Non-pigmented ciliary epithelial cell (primary cell): ENCODE data around the gene LMF2.

Experiments
- DNase-seq: peaks from one replicate; pipeline ENCODE4 v3.0.0-alpha.2; 2010; ENCODE audit warnings: low read depth

Gene LMF2

GRCh38 chr22:50504369-50505211, 2.9 kb downstream of the LMF2 start:
- no peak for DNase-seq

- no peak for DNase-seq
Observed at GRCh38 chr22:50503475-50504145, 3.9 kb downstream of the LMF2 start.

GRCh38 chr22:50502628-50503474, 4.7 kb downstream of the LMF2 start:
- no peak for DNase-seq

DNA sequence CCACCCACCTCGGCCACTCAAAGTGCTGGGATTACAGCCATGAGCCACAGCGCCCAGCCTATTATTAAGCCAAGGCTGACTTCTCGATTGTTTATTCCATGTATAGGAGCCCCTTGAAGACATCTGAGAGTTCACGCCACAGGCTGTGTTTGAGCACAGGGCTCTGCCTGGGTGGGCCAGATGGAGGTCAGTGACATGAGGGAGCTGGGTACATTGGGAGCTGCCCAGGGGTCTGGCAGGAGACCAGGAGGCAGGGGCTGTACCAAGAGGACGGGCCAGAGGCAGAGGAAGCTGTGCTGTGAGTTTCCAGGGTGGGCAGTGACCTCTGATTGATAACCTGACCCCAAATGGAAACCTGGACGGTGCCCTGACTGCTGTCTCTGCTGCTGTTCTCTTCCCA, 5.4 kb downstream of the LMF2 start:
- no peak for DNase-seq

DNA sequence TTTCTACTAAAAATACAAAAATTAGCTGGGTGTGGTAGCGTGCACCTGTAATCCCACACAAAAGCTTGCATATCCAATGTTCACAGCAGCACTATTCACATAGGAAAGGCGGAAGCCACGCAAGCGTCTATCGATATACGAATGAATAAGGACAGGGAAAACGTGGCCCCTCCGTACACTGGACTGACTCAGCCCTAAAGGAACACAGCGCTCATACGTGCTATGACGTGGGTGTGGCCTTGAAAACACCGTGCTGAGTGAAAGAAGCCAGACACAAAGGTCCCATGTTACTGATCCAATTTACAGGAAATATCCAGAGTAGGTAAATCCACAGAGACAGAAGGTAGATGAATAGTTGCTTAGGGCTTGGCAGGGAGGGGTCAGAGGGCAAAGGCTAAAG, 7.0 kb downstream of the LMF2 start:
- DNase-seq: no peak

DNA sequence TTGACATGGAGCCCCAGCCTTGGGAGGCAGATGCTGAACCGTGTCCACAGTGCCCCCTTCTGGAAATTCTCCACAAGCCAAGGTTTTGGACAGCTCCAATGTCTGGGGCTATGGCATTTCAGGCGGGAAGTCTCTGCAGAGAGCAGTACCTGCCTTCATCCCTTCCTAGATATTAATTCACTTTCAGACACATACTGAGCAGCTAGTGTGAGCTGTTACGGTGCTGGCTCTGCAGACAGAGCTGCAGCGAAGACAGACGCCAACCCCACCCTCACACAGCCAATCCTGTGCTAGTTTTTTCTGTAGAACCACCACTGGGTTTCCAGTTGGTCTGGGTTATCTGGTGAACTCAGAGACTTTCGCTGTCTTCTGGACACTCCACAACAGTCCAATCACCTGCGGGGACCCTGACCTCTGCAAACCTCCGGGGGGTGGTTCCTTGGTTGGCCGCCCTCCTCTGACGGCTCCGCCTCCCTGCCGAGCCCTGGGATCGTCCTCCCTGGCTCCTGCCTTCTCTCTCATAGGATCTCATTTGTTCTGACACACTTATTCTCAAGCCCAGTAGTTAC, 9.1 kb downstream of the LMF2 start:
- DNase-seq: no peak

DNA sequence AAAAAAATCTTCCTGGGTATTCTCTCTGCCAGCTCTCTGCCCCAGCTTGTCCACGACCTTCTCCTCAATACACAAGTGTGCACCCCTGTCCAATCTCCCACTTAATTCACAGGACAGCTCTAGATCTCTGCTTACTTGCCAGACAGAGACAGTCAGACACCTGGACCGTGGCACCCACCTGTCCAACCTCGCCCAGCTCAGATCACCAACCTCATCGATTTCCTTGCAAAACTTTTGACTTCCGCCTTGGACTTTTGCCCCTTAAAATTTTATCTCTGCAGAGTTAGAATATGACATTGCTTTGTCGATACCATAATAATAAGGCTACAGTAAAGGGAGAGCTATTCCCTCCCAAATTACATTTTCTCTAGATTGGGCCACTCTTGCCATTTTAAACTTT, 10.4 kb downstream of the LMF2 start:
- DNase-seq: no peak

DNA sequence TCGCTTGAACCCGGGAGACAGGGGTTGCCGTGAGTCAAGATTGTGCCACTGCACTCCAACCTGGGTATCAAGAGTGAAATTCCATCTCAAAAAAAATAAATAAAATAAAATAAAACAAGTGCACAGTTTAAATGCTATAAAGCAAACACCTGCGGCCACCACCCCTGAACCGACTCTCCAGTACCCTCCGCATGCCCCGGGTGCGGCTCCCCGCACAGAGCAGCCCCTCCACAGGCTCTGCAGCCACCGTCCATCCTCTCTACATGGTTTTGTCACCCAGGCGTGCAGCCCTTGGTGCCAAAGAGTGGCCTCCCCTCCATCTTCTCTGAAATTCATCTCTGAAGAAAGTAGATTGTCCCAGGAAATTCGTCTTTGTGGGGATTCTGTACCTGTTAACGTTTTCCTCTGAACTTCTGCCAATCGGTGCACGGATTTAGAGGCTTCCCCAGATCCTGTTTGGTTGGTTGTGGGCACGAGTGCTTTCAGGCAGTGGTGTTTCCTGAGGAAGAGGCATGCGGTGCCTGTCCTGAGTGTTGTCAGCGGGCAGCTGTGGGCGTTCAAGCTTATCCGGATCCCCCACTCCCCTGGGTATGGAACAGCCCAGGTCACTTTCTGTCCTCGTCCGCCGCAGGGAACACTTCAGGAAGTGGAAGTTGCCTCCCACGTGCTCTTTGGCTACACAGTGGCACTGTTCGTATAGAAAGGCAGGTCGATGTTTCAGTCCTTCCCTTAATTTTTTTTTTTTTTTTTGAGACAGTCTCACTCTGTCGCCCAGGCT, 16.8 kb downstream of the LMF2 start:
- DNase-seq: no peak

DNA sequence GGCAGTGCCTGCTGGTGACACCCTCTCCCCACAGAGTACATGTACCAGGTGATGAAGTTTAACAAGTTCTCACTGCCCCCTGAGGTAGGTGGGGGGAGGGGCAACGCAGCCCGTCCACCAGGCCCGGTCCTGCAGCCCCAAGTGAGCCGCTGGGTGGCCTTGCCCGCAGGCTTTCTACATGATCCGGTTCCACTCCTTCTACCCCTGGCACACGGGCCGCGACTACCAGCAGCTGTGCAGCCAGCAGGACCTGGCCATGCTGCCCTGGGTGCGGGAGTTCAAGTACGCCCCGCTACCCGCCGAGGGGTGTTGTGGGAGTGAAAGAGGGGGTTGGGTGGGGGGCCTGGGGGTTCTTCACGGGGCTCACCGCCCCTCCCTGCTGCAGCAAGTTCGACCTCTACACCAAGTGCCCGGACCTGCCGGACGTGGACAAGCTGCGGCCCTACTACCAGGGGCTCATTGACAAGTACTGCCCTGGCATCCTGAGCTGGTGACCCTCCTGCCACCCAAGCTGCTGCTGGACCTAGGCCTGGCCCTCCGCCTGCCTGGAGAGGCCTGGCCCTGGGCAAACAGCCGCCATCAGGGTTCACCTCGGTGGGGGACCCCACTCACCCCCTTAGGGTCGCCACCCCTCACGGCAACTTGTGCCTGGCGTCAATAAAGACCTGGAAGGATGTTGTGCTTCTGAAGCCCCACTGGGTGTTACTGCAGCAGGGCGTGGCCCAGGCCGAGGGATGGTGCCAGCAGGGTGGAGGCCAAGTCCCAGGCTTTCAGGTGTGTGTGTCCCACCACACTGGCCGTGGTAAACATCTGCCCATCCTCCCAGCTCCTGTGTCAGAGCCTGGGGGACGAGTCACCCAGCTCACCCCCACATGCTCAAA, 17.9 kb downstream of the LMF2 start:
- no peak for DNase-seq

DNA sequence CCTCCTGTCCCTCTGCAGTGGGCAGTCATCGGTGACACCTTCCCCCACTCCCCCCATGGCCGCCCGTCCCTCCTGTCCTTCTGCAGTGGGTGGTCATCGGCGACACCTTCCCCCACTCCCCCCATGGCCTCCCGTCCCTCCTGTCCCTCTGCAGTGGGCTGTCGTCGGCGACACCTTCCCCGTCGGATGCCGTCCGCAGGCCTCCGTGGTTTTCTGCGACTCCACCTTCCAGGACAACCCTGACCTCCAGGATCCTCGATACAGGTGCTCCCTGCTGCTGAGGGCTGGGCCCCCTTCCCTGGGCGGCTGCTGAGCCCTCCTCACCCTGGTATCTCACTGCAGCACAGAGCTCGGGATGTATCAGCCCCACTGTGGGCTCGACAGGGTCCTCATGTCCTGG, 18.6 kb downstream of the LMF2 start:
- no peak for DNase-seq

GRCh38 chr22:50488006-50488677, 19.4 kb downstream of the LMF2 start:
- no peak for DNase-seq

DNA sequence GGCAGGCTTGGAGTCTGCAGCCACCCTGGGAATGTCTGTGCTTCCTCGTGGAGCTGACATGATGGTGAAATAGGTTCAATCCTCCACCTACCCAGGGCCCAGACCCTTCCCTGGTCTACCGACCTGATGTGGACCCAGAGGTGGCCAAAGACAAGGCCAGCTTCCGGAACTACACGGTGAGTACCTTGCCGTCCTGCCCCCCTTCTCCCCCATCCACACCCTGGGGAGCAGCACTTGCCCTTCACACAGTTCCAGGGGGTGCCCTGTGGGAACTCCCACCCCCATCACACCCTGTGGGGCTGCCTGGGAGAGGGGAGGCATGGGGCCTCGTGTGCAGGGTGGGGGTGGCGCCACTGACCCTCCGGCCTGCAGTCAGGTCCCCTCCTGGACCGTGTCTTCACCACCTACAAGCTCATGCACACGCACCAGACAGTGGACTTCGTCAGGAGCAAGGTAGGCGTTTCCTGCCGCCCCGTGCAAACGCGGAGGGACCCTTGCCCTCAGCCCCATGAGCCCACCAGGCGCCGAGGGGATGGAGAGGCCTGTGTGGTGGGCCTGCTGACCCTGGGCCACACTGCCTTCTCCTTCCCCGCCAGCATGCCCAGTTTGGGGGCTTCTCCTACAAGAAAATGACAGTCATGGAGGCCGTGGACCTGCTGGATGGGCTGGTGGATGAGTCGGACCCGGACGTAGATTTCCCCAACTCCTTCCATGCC, 20.1 kb downstream of the LMF2 start:
- no peak for DNase-seq

- DNase-seq: no peak
Observed at GRCh38 chr22:50486561-50487289, 20.8 kb downstream of the LMF2 start, which contains the start of gene MIOX. TSS of gene MIOX (plus strand) at chr22:50486859. CDS start at chr22:50486898, 39 bp downstream.

DNA sequence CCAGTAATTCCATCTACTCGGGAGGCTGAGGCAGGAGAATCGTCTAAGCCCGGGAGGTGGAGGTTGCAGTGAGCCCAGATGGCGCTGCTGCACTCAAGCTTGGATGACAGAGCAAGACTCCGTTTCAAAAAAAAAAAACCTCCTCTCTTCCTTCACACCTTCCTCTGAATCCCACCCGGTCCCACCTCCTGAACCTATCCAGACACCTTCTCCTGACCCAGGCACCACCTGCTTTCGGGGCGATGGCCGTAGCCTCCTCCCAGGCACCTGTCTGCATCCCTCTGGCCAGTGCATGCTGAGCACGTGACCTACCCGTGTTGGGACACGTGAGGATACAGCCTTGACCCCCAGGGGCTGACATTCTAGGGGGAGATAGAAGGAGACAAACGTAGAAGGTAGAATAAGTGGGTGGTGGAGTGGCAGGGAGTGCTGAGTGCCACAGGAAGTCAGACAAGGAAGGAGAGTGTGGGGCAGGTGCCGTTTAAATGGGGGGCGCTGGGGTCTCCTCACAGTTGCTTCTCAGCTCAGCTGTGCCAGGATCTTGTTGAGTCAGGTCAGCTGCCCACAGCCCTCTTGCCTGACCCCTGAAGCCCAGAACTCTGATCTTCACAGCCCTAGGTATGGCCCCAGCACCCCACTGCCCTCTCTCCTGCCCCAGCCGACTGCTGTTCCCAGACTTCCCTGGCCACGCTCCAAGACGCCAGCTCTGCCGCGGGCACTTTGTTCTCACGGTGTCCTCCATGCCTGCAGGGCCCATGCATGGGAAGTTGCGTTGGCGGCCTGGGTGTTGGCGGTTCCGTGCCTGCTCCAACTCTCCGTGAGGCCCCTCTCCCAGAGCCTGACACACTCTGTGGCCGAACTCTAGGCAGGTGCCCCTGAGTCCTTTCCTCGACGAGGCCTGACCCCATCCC, 22.0 kb downstream of the LMF2 start:
- DNase-seq: no peak

- no peak for DNase-seq
Observed at GRCh38 chr22:50483977-50484853, 23.3 kb downstream of the LMF2 start.

GRCh38 chr22:50483556-50483955, 23.9 kb downstream of the LMF2 start:
- no peak for DNase-seq
